ENCODE measurements around the gene B4GALT5.
"Not testable (repeated sequence)": the region's sequence is repeated elsewhere in the genome, so short reads cannot be mapped to it uniquely, and the experiment has no call there.

- TF ChIP-seq CSDC2 (CRISPR knock-in tag; IDR thresholded peaks at IDR 0.05); ESRRG (CRISPR knock-in tag; IDR thresholded peaks at IDR 0.05); RARB (CRISPR knock-in tag; IDR thresholded peaks at IDR 0.05); CREB5 (CRISPR knock-in tag; IDR thresholded peaks at IDR 0.05; ENCODE audit: low read depth); GLIS3 (CRISPR knock-in tag; IDR thresholded peaks at IDR 0.05): not testable (repeated sequence)
These were observed 10.1 kb upstream of the B4GALT5 start for GRCh38 chr20:49723758-49724157.

All from SK-N-SH treated with all-trans-retinoic acid at 6 μM for 48 hours (cell line).